Activated B cell treated with CpG ODN at 0.5 μM for 24 hours (primary cell): ENCODE data around the gene SIGLEC9. TPM values are rescaled to one million over a fixed set of nuclear protein-coding genes. Genes with fewer than 3 reads are reported as not detected.

ENCODE experiments used
- ATAC-seq: fragments of 200-7000 bp; cut with Tn5 transposase; one replicate; pipeline ENCODE4 v1.10.0; 2021; ENCODE audit warnings: low read depth, mild to moderate bottlenecking, moderate library complexity
- CTCF ChIA-PET: fragments of 350-600 bp; sonication (Branson Sonifier 250); formaldehyde crosslinking; loops from one replicate; lab custom pipeline; 2021; ENCODE audit warnings: antibody characterized with exemption; lab: Charles Lee
- POLR2A ChIA-PET: fragments of 350-600 bp; sonication (Branson Sonifier 250); formaldehyde crosslinking; loops from one replicate; lab custom pipeline; 2021; ENCODE audit warnings: antibody characterized with exemption; lab: Charles Lee
- DNase-seq: peaks from one replicate; pipeline ENCODE4 v3.0.0; 2022
- H3K27ac Mint-ChIP-seq: one replicate; pipeline ENCODE4 v1.8.0; 2020; ENCODE audit warnings: mixed read lengths
- H3K27me3 Mint-ChIP-seq: one replicate; pipeline ENCODE4 v1.8.0; 2021; ENCODE audit warnings: mixed read lengths
- H3K36me3 Mint-ChIP-seq: one replicate; pipeline ENCODE4 v1.8.0; 2021; ENCODE audit warnings: low read depth, mixed read lengths
- H3K4me1 Mint-ChIP-seq: one replicate; pipeline ENCODE4 v1.8.0; 2021; ENCODE audit warnings: mixed read lengths
- H3K4me3 Mint-ChIP-seq: one replicate; pipeline ENCODE4 v1.8.0; 2020; ENCODE audit warnings: mild to moderate bottlenecking, mixed read lengths
- H3K9me3 Mint-ChIP-seq: one replicate; pipeline ENCODE4 v1.8.0; 2020; ENCODE audit warnings: mixed read lengths
- CTCF ChIP-seq: fragments of 200-600 bp; IDR thresholded peaks from one replicate; pipeline ENCODE4 v1.8.0; 2022; ENCODE audit warnings: antibody characterized with exemption, mild to moderate bottlenecking
- intact Hi-C: fragments of 100-400 bp; cut with micrococcal nuclease; formaldehyde crosslinking; loops from one replicate; pipeline ENCODE4 v1.15.1; 2024
- total RNA-seq: library from RNA; stranded (reverse); gene quantifications from 2 replicates; pipeline ENCODE4 v1.2.3, GENCODE V29; 2022

Gene SIGLEC9
- total RNA-seq, 1 donor from 2014 or later, result 0.29 TPM

GRCh38 chr19:51179256-51179655, 54.5 kb downstream of the SIGLEC9 start:
- Mint-ChIP-seq H3K4me3 (no peak overlapping the region), H3K27ac (no peak overlapping the region), H3K9me3 (no peaks in the 10 kb centered on the region), H3K4me1 (no peaks in the 10 kb centered on the region), H3K27me3 (peaks cover 5% of the 10 kb centered on the region), H3K36me3 (no peaks in the 10 kb centered on the region)
- POLR2A ChIA-PET, result no interaction called here
- DNase-seq (no peak), ATAC-seq (no peak)
- intact Hi-C loops, result no loop called here
- no peak for TF ChIP-seq CTCF
- CTCF ChIA-PET, result no interaction called here

Other genes starting within 250 kb of the SIGLEC9 start
- 0.32 and 0.75 TPM in 2 replicates for gene KLK4, start 213.5 kb upstream of the SIGLEC9 start, total RNA-seq
- not detected in 2 replicates for gene KLK5, start 171.9 kb upstream of the SIGLEC9 start, total RNA-seq
- gene KLK6, start 155.3 kb upstream of the SIGLEC9 start, total RNA-seq, result not detected in 2 replicates
- gene KLK7, start 141.0 kb upstream of the SIGLEC9 start, total RNA-seq, result not detected in 2 replicates
- not detected in 2 replicates for gene KLK8, start 123.3 kb upstream of the SIGLEC9 start, total RNA-seq
- not detected in 2 replicates for gene KLK10, start 105.2 kb upstream of the SIGLEC9 start, total RNA-seq
- not detected in 2 replicates for gene KLK11, start 98.3 kb upstream of the SIGLEC9 start, total RNA-seq
- not detected in 2 replicates for gene KLK12, start 89.9 kb upstream of the SIGLEC9 start, total RNA-seq
- not detected in 2 replicates for gene KLK13, start 59.8 kb upstream of the SIGLEC9 start, total RNA-seq
- gene KLK14, start 42.0 kb upstream of the SIGLEC9 start, total RNA-seq, result 0.76 and 0.82 TPM in 2 replicates
- 7.8 and 8.9 TPM in 2 replicates for gene CTU1, start 16.5 kb upstream of the SIGLEC9 start, total RNA-seq
- not detected in 2 replicates for gene SIGLEC7, start 17.4 kb downstream of the SIGLEC9 start, total RNA-seq
- gene CD33, start 100.2 kb downstream of the SIGLEC9 start, total RNA-seq, result not detected in 2 replicates
- gene SIGLECL1, start 126.2 kb downstream of the SIGLEC9 start, total RNA-seq, result not detected in 2 replicates
- gene IGLON5, start 186.7 kb downstream of the SIGLEC9 start, total RNA-seq, result not detected in 2 replicates
- 0.95 and 0.98 TPM in 2 replicates for gene VSIG10L, start 217.2 kb downstream of the SIGLEC9 start, total RNA-seq
- 43.8 and 49.0 TPM in 2 replicates for gene ETFB, start 241.5 kb downstream of the SIGLEC9 start, total RNA-seq
- gene CLDND2, start 244.1 kb downstream of the SIGLEC9 start, total RNA-seq, result 2.2 TPM in 1 of 2 replicates, not detected in the other
- 1.6 and 2.1 TPM in 2 replicates for gene NKG7, start 247.7 kb downstream of the SIGLEC9 start, total RNA-seq